Trophoblast cell (in vitro differentiated cells and primary cell): ENCODE measurements around the gene CHST4.

Source experiments
- DNase-seq, 2 donors: peaks; one replicate each; pipeline ENCODE4 v3.0.0-alpha.2; 2016
- H2AFZ ChIP-seq: 2 replicates; pipeline ENCODE4 v1.6.1; 2013; ENCODE audit warnings: low read length, moderate library complexity, mild to moderate bottlenecking; ENCODE audit not compliant: insufficient read depth, poor library complexity
- H2AK5ac ChIP-seq: 2 replicates; pipeline ENCODE4 v1.6.1; 2013; ENCODE audit warnings: mild to moderate bottlenecking, low read length
- H2BK120ac ChIP-seq: 2 replicates; pipeline ENCODE4 v1.6.1; 2013; ENCODE audit warnings: low read length, mild to moderate bottlenecking, moderate library complexity; ENCODE audit not compliant: insufficient read depth, poor library complexity
- H2BK12ac ChIP-seq: 2 replicates; pipeline ENCODE4 v1.6.1; 2013; ENCODE audit warnings: mild to moderate bottlenecking, low read length, moderate library complexity
- H2BK5ac ChIP-seq: 2 replicates; pipeline ENCODE4 v1.6.1; 2013; ENCODE audit warnings: low read length, low read depth, moderate library complexity, mild to moderate bottlenecking; ENCODE audit not compliant: poor library complexity
- H3K14ac ChIP-seq: 2 replicates; pipeline ENCODE4 v1.6.1; 2013; ENCODE audit warnings: mild to moderate bottlenecking, low read length
- H3K18ac ChIP-seq: 2 replicates; pipeline ENCODE4 v1.6.1; 2013; ENCODE audit warnings: mild to moderate bottlenecking, low read length
- H3K23ac ChIP-seq: 2 replicates; pipeline ENCODE4 v1.6.1; 2013; ENCODE audit warnings: low read length
- H3K27ac ChIP-seq: 2 replicates; pipeline ENCODE4 v1.5.1; 2013; ENCODE audit warnings: low read depth, mild to moderate bottlenecking, inconsistent platforms, low read length, moderate library complexity
- H3K27me3 ChIP-seq: 2 replicates; pipeline ENCODE4 v1.6.1; 2013; ENCODE audit warnings: inconsistent platforms, mild to moderate bottlenecking, low read length, moderate library complexity; ENCODE audit not compliant: insufficient read depth
- H3K36me3 ChIP-seq, 2 experiments: 1 replicate in 1 of 2; 2 replicates in 1 of 2; pipeline ENCODE4 v1.6.1; 2013; ENCODE audit warnings: low read length in 2 of 2, mild to moderate bottlenecking in 2 of 2, moderate library complexity in 1 of 2; ENCODE audit not compliant: insufficient read depth in 2 of 2, control insufficient read depth in 1 of 2
- H3K4ac ChIP-seq: 2 replicates; pipeline ENCODE4 v1.6.1; 2013; ENCODE audit warnings: low read depth, mild to moderate bottlenecking, low read length, moderate library complexity
- H3K4me1 ChIP-seq, 2 experiments: 1 replicate in 1 of 2; 2 replicates in 1 of 2; pipeline ENCODE4 v1.6.1; 2013; ENCODE audit warnings: low read length in 2 of 2, mild to moderate bottlenecking in 2 of 2, moderate library complexity in 1 of 2; ENCODE audit not compliant: insufficient read depth in 2 of 2, control insufficient read depth in 1 of 2
- H3K4me2 ChIP-seq: 2 replicates; pipeline ENCODE4 v1.6.1; 2013; ENCODE audit warnings: inconsistent platforms, mild to moderate bottlenecking, low read length, moderate library complexity
- H3K4me3 ChIP-seq: 2 replicates; pipeline ENCODE4 v1.5.1; 2013; ENCODE audit warnings: mild to moderate bottlenecking, low read depth, low read length, inconsistent platforms
- H3K79me1 ChIP-seq: one replicate; pipeline ENCODE4 v1.6.1; 2013; ENCODE audit warnings: low read length
- H3K79me2 ChIP-seq: 2 replicates; pipeline ENCODE4 v1.6.1; 2013; ENCODE audit warnings: low read length, mild to moderate bottlenecking; ENCODE audit not compliant: control insufficient read depth, insufficient read depth, poor library complexity
- H3K9ac ChIP-seq: 2 replicates; pipeline ENCODE4 v1.6.1; 2013; ENCODE audit warnings: mild to moderate bottlenecking, low read length
- H3K9me3 ChIP-seq: 2 replicates; pipeline ENCODE4 v1.6.1; 2013; ENCODE audit warnings: low read depth, mild to moderate bottlenecking, control low read depth, inconsistent platforms, low read length; ENCODE audit not compliant: insufficient read depth
- H4K12ac ChIP-seq: 2 replicates; pipeline ENCODE4 v1.6.1; 2013; ENCODE audit warnings: low read depth, mild to moderate bottlenecking, low read length, moderate library complexity
- H4K8ac ChIP-seq: 2 replicates; pipeline ENCODE4 v1.6.1; 2013; ENCODE audit warnings: low read depth, mild to moderate bottlenecking, low read length, moderate library complexity
- H4K91ac ChIP-seq: one replicate; pipeline ENCODE4 v1.6.1; 2013; ENCODE audit warnings: low read depth, mild to moderate bottlenecking, low read length, moderate library complexity
- WGBS: extraction: QIAGEN DNeasy Blood & Tissue Kit; methylation state at CpG from one replicate; pipeline ENCODE4 v1.1.7; 2013; ENCODE audit warnings: missing lambda C conversion rate; ENCODE audit not compliant: insufficient read length, insufficient coverage; ENCODE audit errors: extremely low coverage; 5-methylcytosine and 5-hydroxymethylcytosine counted together

CHST4 gene

DNA sequence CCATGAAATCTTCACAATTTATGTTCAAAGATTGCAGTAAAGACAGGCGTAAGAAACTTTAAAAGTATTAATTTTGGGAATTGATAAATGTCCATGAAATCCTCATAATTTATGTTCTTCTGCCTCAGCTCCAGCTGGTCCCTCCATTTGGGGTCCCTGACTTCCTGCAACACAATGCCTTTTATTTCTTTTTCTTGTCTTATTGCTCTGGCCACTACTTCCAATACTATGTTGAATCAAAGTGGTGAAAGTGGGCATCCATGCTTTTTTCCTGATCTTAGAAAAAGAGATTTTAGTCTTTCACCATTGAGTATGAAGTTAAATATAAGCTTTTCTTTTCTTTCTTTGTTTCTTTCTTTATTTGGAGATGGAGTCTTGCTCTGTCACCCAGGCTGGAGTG, 36.3 kb downstream of the CHST4 start:
- H3K18ac ChIP-seq = no peak overlapping the region
- no peak overlapping the region for H2AFZ ChIP-seq
- no peak for DNase-seq
- no peak overlapping the region for H3K27ac ChIP-seq
- H2BK12ac ChIP-seq = no peak overlapping the region
- H3K23ac ChIP-seq = no peak overlapping the region
- H2AK5ac ChIP-seq = no peak overlapping the region
- H4K12ac ChIP-seq = no peak overlapping the region
- no peaks in the 10 kb centered on the region for H3K79me2 ChIP-seq
- no peak overlapping the region for H3K4ac ChIP-seq
- no peak overlapping the region for H2BK5ac ChIP-seq
- no peaks in the 10 kb centered on the region for H3K36me3 ChIP-seq
- no CpG with 5 or more reads among the region's 1 CpG for WGBS
- H3K27me3 ChIP-seq = no peaks in the 10 kb centered on the region
- H3K79me1 ChIP-seq = no peaks in the 10 kb centered on the region
- H3K14ac ChIP-seq = no peak overlapping the region
- H4K91ac ChIP-seq = no peak overlapping the region
- H3K4me2 ChIP-seq = no peak overlapping the region
- no peak overlapping the region for H4K8ac ChIP-seq
- H3K9me3 ChIP-seq = no peaks in the 10 kb centered on the region
- H3K9ac ChIP-seq = no peak overlapping the region
- peaks cover 0 to 6% of the 10 kb centered on the region in 2 experiments for H3K4me1 ChIP-seq
- H2BK120ac ChIP-seq = no peak overlapping the region
- no peak overlapping the region for H3K4me3 ChIP-seq

- no peaks in the 10 kb centered on the region for H3K27me3 ChIP-seq
- peak overlapping the region; percentile 84 for H4K8ac ChIP-seq
- H3K27ac ChIP-seq = no peak overlapping the region
- H2BK5ac ChIP-seq = no peak overlapping the region
- H3K4me2 ChIP-seq = peak overlapping the region; percentile 62
- H3K79me1 ChIP-seq = no peaks in the 10 kb centered on the region
- H2BK120ac ChIP-seq = no peak overlapping the region
- no peak overlapping the region for H3K14ac ChIP-seq
- H3K4me1 ChIP-seq = peaks cover 0 to 6% of the 10 kb centered on the region in 2 experiments
- WGBS = no CpG with 5 or more reads among the region's 19 CpGs
- H2BK12ac ChIP-seq = no peak overlapping the region
- H4K12ac ChIP-seq = no peak overlapping the region
- peak overlapping the region; percentile 53 for H2AFZ ChIP-seq
- no peak overlapping the region for H3K4me3 ChIP-seq
- H3K23ac ChIP-seq = no peak overlapping the region
- no peak overlapping the region for H3K9ac ChIP-seq
- H3K4ac ChIP-seq = no peak overlapping the region
- no peak for DNase-seq
- H3K18ac ChIP-seq = no peak overlapping the region
- H4K91ac ChIP-seq = no peak overlapping the region
- no peak overlapping the region for H2AK5ac ChIP-seq
- no peaks in the 10 kb centered on the region for H3K79me2 ChIP-seq
- H3K36me3 ChIP-seq = no peaks in the 10 kb centered on the region
- no peaks in the 10 kb centered on the region for H3K9me3 ChIP-seq
These were observed 38.2 kb downstream of the CHST4 start for GRCh38 chr16:71564335-71564967.

DNA sequence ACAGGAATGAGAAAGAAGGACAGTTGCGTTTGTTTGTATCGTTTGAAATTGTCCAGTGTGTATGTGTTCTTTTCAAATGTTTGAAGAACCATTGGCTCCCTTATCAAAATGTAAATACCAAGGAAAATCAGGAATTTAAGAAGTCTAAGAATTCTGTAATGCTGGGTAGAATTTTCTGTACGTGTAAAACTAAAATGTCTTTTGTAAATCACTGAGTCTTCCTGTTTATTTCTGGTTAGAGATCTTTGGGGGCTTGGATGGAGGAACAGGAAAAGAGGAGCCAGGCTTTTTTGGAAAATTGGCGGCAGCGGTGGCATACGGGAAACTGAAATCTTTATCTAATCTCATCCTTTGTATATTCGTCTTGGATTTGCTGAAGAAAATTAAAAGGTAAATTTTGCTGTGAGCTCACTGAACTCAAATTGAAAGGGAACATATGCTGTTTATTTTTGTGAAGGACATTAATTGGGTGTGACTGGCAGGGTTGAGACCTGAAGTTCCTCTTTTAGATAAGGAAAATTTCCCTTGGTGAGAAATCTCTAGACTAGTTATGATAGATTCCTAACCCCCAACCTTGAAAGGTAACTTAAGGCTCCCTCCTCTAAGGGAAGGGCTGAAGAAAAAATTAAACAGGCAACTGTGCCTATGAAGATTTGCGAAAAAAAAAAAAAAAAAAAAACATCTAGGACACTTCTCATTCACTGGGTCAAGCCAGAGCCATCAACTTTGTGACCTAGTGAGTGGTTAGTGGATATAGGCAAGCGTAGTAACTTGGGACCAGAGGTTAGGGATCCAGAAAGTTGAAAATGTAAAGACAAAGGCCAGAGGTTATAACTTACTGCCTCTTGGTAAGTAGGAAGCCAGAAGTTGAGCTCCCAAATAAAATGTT, 39.8 kb downstream of the CHST4 start:
- Histone ChIP-seq H2BK5ac (no peak overlapping the region), H2AFZ (no peak overlapping the region), H3K9me3 (no peaks in the 10 kb centered on the region), H3K27me3 (no peaks in the 10 kb centered on the region), H3K9ac (no peak overlapping the region), H3K23ac (no peak overlapping the region), H3K4me2 (no peak overlapping the region), H2BK12ac (no peak overlapping the region), H3K79me1 (no peaks in the 10 kb centered on the region), H3K4ac (no peak overlapping the region), H3K36me3 (no peaks in the 10 kb centered on the region), H3K27ac (no peak overlapping the region), H3K18ac (no peak overlapping the region), H3K14ac (no peak overlapping the region), H4K8ac (no peak overlapping the region), H3K4me1 (peaks cover 0 to 6% of the 10 kb centered on the region in 2 experiments), H4K12ac (no peak overlapping the region), H2BK120ac (no peak overlapping the region), H3K4me3 (no peak overlapping the region), H4K91ac (no peak overlapping the region), H3K79me2 (no peaks in the 10 kb centered on the region), H2AK5ac (no peak overlapping the region)
- no CpG with 5 or more reads among the region's 9 CpGs for WGBS
- peak in 1 of 2 donors; percentile 46 for DNase-seq

GRCh38 chr16:71567931-71568330, 41.7 kb downstream of the CHST4 start:
- Histone ChIP-seq H3K27me3 (no peaks in the 10 kb centered on the region), H3K36me3 (no peaks in the 10 kb centered on the region), H3K9me3 (no peaks in the 10 kb centered on the region), H3K4me2 (no peak overlapping the region), H3K18ac (no peak overlapping the region), H3K27ac (no peak overlapping the region), H4K12ac (no peak overlapping the region), H2BK5ac (no peak overlapping the region), H3K23ac (no peak overlapping the region), H4K8ac (no peak overlapping the region), H3K4ac (no peak overlapping the region), H3K79me1 (no peaks in the 10 kb centered on the region), H4K91ac (no peak overlapping the region), H3K4me1 (peaks cover 0 to 6% of the 10 kb centered on the region in 2 experiments), H3K4me3 (no peak overlapping the region), H3K14ac (no peak overlapping the region), H2AFZ (no peak overlapping the region), H3K9ac (no peak overlapping the region), H2BK12ac (no peak overlapping the region), H2BK120ac (no peak overlapping the region), H2AK5ac (no peak overlapping the region), H3K79me2 (no peaks in the 10 kb centered on the region)
- DNase-seq = no peak
- no CpG with 5 or more reads among the region's 8 CpGs for WGBS
